ENCODE data around the gene ROR1.
A peak's percentile ranks its signal among the peaks of the same experiment; 100 is the strongest.

The ROR1 gene

GRCh38 chr1:63880958-63881576, 107.2 kb downstream of the ROR1 start:
- H3K79me2 ChIP-seq: peaks cover 21% of the 10 kb centered on the region
- no peak overlapping the region for H2AFZ ChIP-seq
- no peak overlapping the region for H3K27ac ChIP-seq
- no peaks in the 10 kb centered on the region for H3K27me3 ChIP-seq (ENCODE audit: control insufficient read depth, insufficient read depth, low read length)
- H3K4me1 ChIP-seq: no peaks in the 10 kb centered on the region
- no peaks in the 10 kb centered on the region for H3K36me3 ChIP-seq (ENCODE audit: control insufficient read depth, insufficient read depth, low read length)
- TF ChIP-seq, protein P1, sequence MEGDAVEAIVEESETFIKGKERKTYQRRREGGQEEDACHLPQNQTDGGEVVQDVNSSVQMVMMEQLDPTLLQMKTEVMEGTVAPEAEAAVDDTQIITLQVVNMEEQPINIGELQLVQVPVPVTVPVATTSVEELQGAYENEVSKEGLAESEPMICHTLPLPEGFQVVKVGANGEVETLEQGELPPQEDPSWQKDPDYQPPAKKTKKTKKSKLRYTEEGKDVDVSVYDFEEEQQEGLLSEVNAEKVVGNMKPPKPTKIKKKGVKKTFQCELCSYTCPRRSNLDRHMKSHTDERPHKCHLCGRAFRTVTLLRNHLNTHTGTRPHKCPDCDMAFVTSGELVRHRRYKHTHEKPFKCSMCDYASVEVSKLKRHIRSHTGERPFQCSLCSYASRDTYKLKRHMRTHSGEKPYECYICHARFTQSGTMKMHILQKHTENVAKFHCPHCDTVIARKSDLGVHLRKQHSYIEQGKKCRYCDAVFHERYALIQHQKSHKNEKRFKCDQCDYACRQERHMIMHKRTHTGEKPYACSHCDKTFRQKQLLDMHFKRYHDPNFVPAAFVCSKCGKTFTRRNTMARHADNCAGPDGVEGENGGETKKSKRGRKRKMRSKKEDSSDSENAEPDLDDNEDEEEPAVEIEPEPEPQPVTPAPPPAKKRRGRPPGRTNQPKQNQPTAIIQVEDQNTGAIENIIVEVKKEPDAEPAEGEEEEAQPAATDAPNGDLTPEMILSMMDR (IDR thresholded peaks at IDR 0.05): no peak
- H3K9me3 ChIP-seq (ENCODE audit: control insufficient read depth, low read length): no peaks in the 10 kb centered on the region
- H3K4me2 ChIP-seq (ENCODE audit: low read length): no peak overlapping the region
- H3K4me3 ChIP-seq (ENCODE audit: low read depth, low read length): no peak overlapping the region
- H3K9ac ChIP-seq: no peak overlapping the region

DNA sequence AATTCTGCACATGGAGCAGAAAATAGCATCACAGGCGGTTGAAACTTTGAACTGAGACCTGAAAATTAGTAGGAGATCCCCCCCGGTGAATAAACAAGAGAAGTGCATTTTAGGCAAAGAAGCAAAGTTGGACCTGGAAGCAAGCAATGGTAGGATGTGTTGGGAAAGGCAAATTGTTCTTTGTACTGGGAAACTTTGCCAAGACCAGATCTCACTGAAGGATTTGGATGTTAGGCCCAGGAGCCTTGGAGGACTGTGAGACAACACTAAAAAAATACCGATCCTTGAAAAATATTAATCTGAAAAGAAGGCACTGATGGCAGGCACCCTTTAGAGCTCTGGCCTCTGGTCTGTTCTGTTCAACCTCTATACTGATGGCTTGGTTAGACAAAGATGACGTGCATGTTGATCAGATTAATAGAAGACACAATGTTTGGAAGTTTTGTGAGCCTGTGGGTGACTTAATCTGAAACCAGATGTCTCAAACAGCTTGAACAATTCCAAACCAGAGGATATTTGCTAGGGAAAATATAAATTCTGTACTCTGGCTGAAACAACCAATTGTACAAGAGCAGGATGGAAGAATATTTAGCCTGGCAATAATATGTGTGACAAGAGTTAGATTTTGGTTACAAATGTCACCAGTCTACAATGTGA, 108.4 kb downstream of the ROR1 start:
- Histone ChIP-seq H3K79me2 (peaks cover 21% of the 10 kb centered on the region), H3K27me3 (ENCODE audit: control insufficient read depth, insufficient read depth, low read length) (no peaks in the 10 kb centered on the region), H3K4me2 (ENCODE audit: low read length) (no peak overlapping the region), H3K4me1 (no peaks in the 10 kb centered on the region), H2AFZ (no peak overlapping the region), H3K9me3 (ENCODE audit: control insufficient read depth, low read length) (no peaks in the 10 kb centered on the region), H3K27ac (no peak overlapping the region), H3K36me3 (ENCODE audit: control insufficient read depth, insufficient read depth, low read length) (no peaks in the 10 kb centered on the region), H3K4me3 (ENCODE audit: low read depth, low read length) (no peak overlapping the region), H3K9ac (no peak overlapping the region)
- TF ChIP-seq, protein P1 (IDR thresholded peaks at IDR 0.05): no peak

DNA sequence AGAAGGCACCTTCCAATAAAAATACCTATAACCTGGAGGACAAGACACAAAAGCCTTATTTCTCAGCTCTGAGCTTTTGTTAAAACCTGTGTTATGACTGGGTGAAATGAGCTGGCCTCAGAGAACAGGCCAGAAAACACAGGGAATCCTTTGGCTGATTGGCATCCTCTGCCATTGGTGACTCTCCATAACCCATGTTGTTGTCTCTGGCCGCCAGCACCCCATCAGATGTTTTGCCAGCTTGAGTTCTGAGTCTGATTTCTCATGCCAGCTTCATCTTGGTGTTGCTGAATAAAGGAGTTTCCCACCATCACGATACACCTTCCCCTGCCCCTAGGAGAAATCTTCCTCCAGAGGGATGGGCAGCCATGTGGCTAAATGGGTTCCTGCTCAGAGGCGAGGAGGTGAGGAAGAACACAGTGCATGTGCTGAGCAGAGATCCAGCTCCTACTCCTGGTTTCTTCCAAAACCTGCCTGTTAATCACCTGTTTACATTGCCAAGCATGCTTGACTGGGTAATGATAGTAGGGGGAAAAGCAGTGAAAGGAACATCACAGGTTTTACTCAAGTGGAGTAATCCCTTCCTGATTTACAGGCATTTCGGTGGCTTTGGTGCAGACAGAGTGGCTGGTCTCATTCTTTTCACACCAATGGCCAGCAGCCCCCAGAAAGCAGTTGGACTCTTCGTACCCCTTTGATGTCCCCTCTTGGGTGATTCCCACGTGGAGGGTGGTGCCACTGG, 109.8 kb downstream of the ROR1 start:
- H3K4me1 ChIP-seq: no peaks in the 10 kb centered on the region

DNA sequence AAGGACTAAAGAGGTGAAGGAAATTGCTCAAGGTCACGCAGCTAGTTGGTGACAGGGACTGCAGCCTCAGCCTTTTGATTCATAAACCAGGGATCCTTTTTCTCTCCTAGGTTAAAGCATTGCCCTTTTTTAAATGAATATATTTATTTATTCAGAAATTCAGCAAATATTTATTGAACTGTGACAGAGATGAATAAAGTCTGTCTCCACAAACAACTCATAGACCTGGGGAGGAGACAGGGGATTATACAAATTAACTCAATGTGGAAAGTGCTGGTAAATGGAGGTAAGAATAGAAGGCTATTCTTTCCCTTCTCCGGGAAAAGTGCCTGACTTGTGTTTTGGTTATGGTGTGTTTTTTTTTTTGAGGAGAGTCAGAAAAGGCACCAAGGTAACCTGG, 110.7 kb downstream of the ROR1 start:
- Histone ChIP-seq H3K9me3 (ENCODE audit: control insufficient read depth, low read length) (no peaks in the 10 kb centered on the region), H3K4me1 (no peaks in the 10 kb centered on the region), H3K27me3 (ENCODE audit: control insufficient read depth, insufficient read depth, low read length) (no peaks in the 10 kb centered on the region), H2AFZ (no peak overlapping the region), H3K9ac (no peak overlapping the region), H3K4me3 (ENCODE audit: low read depth, low read length) (no peak overlapping the region), H3K4me2 (ENCODE audit: low read length) (no peak overlapping the region), H3K79me2 (peaks cover 9% of the 10 kb centered on the region), H3K36me3 (ENCODE audit: control insufficient read depth, insufficient read depth, low read length) (no peaks in the 10 kb centered on the region), H3K27ac (no peak overlapping the region)
- TF ChIP-seq, protein P1 (IDR thresholded peaks at IDR 0.05): no peak

More for the DNA sequence above, 109.8 kb downstream of the ROR1 start:
- no peak overlapping the region for H3K27ac ChIP-seq
- peaks cover 13% of the 10 kb centered on the region for H3K79me2 ChIP-seq
- no peaks in the 10 kb centered on the region for H3K27me3 ChIP-seq (ENCODE audit: control insufficient read depth, insufficient read depth, low read length)
- TF ChIP-seq, protein P1 (IDR thresholded peaks at IDR 0.05): no peak
- no peak overlapping the region for H2AFZ ChIP-seq
- no peak overlapping the region for H3K4me3 ChIP-seq (ENCODE audit: low read depth, low read length)
- H3K4me2 ChIP-seq (ENCODE audit: low read length): peak overlapping the region; percentile 5
- H3K36me3 ChIP-seq (ENCODE audit: control insufficient read depth, insufficient read depth, low read length): no peaks in the 10 kb centered on the region
- H3K9me3 ChIP-seq (ENCODE audit: control insufficient read depth, low read length): no peaks in the 10 kb centered on the region
- H3K9ac ChIP-seq: no peak overlapping the region

Measured in parathyroid adenoma (tissue), 2 donors.